HEK293 (cell line): Measurements from ENCODE around the gene DGUOK.

ENCODE experiments used
- RBAK ChIP-seq: fragments of 450-650 bp; formaldehyde crosslinking; IDR thresholded peaks from 2 replicates; pipeline ENCODE4 v1.5.1; 2016; ENCODE audit warnings: missing biosample characterization, missing genetic modification characterization
- REPIN1 ChIP-seq: fragments of 450-650 bp; formaldehyde crosslinking; IDR thresholded peaks from 2 replicates; pipeline ENCODE4 v1.5.1; 2017; ENCODE audit warnings: missing biosample characterization, missing genetic modification characterization, low read depth
- SALL2 ChIP-seq: fragments of 450-650 bp; formaldehyde crosslinking; IDR thresholded peaks from 2 replicates; pipeline ENCODE4 v1.5.0; 2017; ENCODE audit warnings: missing biosample characterization, mild to moderate bottlenecking, missing genetic modification characterization, borderline replicate concordance
- ZNF174 ChIP-seq: fragments of 450-650 bp; formaldehyde crosslinking; IDR thresholded peaks from 2 replicates; pipeline ENCODE4 v1.5.0; 2017; ENCODE audit warnings: missing biosample characterization, mild to moderate bottlenecking, missing genetic modification characterization
- ZNF501 ChIP-seq: fragments of 450-650 bp; formaldehyde crosslinking; IDR thresholded peaks from 2 replicates; pipeline ENCODE4 v1.5.1; 2016; ENCODE audit warnings: missing biosample characterization, missing genetic modification characterization
- ZNF544 ChIP-seq: fragments of 450-650 bp; formaldehyde crosslinking; IDR thresholded peaks from 2 replicates; pipeline ENCODE4 v1.5.0; 2017; ENCODE audit warnings: missing biosample characterization, missing genetic modification characterization
- ZNF596 ChIP-seq: fragments of 450-650 bp; IDR thresholded peaks from 2 replicates; pipeline ENCODE4 v1.5.0; 2018; ENCODE audit warnings: missing biosample characterization, mild to moderate bottlenecking, missing genetic modification characterization, moderate library complexity
- TF ChIP-seq, protein P1 (sequence below): fragments of 450-650 bp; formaldehyde crosslinking; IDR thresholded peaks from 2 replicates; pipeline ENCODE4 v1.5.1; 2016; ENCODE audit warnings: missing biosample characterization, missing genetic modification characterization
- TF ChIP-seq, protein P2 (sequence below): fragments of 450-650 bp; formaldehyde crosslinking; IDR thresholded peaks from 2 replicates; pipeline ENCODE4 v1.5.1; 2016; ENCODE audit warnings: missing biosample characterization, missing genetic modification characterization
- TF ChIP-seq, protein P3 (sequence below): fragments of 450-650 bp; formaldehyde crosslinking; IDR thresholded peaks from 2 replicates; pipeline ENCODE4 v1.5.1; 2016; ENCODE audit warnings: missing biosample characterization, missing genetic modification characterization

DNA sequence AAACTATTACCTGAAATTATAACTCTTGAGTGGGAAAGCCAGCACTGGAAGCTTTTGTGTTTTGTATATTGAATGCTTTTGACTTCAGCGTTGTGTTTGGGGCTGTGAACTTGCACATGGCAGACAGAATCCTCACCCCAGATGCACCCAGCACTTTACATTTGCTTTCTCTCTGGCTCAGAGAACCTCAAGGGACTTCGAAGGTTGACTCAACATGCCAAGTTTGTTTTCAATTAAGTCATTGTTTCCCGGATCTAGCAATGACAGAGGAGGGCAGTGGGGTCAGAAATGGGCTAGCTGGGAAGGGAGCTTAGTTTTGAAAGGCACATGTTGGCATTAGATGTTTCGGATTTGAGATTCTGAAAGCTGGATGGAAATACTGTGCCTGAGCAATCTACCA is 80.4 kb downstream of the DGUOK start:
- TF ChIP-seq SALL2 (tag by site-specific recombination) (no peak), ZNF596 (tag by site-specific recombination) (no peak), ZNF501 (tag by site-specific recombination) (no peak), ZNF174 (no peak), RBAK (no peak), ZNF544 (tag by site-specific recombination) (no peak), REPIN1 (no peak)
- TF ChIP-seq, protein P1, sequence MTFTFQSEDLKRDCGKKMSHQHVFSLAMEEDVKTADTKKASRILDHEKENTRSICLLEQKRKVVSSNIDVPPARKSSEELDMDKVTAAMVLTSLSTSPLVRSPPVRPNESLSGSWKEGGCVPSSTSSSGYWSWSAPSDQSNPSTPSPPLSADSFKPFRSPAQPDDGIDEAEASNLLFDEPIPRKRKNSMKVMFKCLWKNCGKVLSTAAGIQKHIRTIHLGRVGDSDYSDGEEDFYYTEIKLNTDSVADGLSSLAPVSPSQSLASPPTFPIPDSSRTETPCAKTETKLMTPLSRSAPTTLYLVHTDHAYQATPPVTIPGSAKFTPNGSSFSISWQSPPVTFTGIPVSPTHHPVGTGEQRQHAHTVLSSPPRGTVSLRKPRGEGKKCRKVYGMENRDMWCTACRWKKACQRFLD (tag by site-specific recombination): no peak
- TF ChIP-seq, protein P2, sequence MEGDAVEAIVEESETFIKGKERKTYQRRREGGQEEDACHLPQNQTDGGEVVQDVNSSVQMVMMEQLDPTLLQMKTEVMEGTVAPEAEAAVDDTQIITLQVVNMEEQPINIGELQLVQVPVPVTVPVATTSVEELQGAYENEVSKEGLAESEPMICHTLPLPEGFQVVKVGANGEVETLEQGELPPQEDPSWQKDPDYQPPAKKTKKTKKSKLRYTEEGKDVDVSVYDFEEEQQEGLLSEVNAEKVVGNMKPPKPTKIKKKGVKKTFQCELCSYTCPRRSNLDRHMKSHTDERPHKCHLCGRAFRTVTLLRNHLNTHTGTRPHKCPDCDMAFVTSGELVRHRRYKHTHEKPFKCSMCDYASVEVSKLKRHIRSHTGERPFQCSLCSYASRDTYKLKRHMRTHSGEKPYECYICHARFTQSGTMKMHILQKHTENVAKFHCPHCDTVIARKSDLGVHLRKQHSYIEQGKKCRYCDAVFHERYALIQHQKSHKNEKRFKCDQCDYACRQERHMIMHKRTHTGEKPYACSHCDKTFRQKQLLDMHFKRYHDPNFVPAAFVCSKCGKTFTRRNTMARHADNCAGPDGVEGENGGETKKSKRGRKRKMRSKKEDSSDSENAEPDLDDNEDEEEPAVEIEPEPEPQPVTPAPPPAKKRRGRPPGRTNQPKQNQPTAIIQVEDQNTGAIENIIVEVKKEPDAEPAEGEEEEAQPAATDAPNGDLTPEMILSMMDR (tag by site-specific recombination): no peak
- TF ChIP-seq, protein P3, sequence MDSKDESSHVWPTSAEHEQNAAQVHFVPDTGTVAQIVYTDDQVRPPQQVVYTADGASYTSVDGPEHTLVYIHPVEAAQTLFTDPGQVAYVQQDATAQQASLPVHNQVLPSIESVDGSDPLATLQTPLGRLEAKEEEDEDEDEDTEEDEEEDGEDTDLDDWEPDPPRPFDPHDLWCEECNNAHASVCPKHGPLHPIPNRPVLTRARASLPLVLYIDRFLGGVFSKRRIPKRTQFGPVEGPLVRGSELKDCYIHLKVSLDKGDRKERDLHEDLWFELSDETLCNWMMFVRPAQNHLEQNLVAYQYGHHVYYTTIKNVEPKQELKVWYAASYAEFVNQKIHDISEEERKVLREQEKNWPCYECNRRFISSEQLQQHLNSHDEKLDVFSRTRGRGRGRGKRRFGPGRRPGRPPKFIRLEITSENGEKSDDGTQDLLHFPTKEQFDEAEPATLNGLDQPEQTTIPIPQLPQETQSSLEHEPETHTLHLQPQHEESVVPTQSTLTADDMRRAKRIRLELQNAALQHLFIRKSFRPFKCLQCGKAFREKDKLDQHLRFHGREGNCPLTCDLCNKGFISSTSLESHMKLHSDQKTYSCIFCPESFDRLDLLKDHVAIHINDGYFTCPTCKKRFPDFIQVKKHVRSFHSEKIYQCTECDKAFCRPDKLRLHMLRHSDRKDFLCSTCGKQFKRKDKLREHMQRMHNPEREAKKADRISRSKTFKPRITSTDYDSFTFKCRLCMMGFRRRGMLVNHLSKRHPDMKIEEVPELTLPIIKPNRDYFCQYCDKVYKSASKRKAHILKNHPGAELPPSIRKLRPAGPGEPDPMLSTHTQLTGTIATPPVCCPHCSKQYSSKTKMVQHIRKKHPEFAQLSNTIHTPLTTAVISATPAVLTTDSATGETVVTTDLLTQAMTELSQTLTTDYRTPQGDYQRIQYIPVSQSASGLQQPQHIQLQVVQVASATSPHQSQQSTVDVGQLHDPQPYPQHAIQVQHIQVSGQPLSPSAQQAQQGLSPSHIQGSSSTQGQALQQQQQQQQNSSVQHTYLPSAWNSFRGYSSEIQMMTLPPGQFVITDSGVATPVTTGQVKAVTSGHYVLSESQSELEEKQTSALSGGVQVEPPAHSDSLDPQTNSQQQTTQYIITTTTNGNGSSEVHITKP (tag by site-specific recombination): no peak
